Subcutaneous adipose tissue (tissue), 4 donors: ENCODE measurements around the gene IQGAP2. TPM values are rescaled to one million over a fixed set of nuclear protein-coding genes. Genes with fewer than 3 reads are reported as not detected.

Source experiments
- CTCF ChIP-seq: fragments of 450-650 bp; IDR thresholded peaks from one replicate; pipeline ENCODE4 v1.5.1; 2016; ENCODE audit warnings: low read depth, mild to moderate bottlenecking, control low read depth, antibody characterized with exemption, moderate library complexity
- total RNA-seq, 4 donors: library from RNA; depleted of rRNA; stranded (reverse); fragments of >200 nt; gene quantifications; one replicate each; pipeline ENCODE4 v1.1.0, GENCODE V29; 2016

The IQGAP2 gene
- total RNA-seq, 4 donors from 2014 or later, result 16.8 to 119 (median 57.0) TPM

GRCh38 chr5:76642390-76643040 lies 239.4 kb downstream of the IQGAP2 start:
- no peak for TF ChIP-seq CTCF

- TF ChIP-seq CTCF, result no peak
Observed at GRCh38 chr5:76643371-76643770, 240.3 kb downstream of the IQGAP2 start.

GRCh38 chr5:76649140-76649539 lies 246.1 kb downstream of the IQGAP2 start:
- TF ChIP-seq CTCF, result no peak

- no peak for TF ChIP-seq CTCF
Observed at GRCh38 chr5:76652809-76653414, 249.8 kb downstream of the IQGAP2 start.

- no peak for TF ChIP-seq CTCF
Observed at GRCh38 chr5:76657091-76657490, 254.0 kb downstream of the IQGAP2 start.

GRCh38 chr5:76657683-76658311 lies 254.7 kb downstream of the IQGAP2 start:
- TF ChIP-seq CTCF, result no peak

- TF ChIP-seq CTCF, result no peak
Observed at GRCh38 chr5:76660360-76660759, 257.3 kb downstream of the IQGAP2 start.
